ENCODE results near the gene SOX10.

DNA sequence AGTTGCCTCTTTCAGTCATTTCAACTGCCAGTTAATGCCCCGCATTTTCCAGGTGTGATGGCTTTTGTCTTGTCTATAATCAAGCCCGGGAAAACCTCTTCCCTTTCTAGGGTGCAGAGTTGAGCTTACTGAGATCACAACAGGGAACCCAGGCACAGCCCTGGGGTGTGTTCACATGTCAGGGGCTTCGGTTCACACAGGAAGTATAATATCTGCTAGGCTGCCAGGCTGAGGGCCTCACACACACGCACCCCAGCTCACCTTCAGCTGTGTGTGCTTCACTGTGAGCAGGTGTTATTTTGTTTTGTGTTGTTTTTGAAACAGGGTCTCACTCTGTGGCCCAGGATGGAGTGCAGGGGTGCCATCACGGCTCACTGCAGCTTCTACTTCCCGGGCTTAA lies 9.7 kb upstream of the SOX10 start:
- no peak for TF ChIP-seq CTCF (IDR thresholded peaks at IDR 0.05)
- no peak for TF ChIP-seq POLR2AphosphoS5 (IDR thresholded peaks at IDR 0.05; ENCODE audit: low read depth, low read length)
- no peak for TF ChIP-seq REST (IDR thresholded peaks at IDR 0.05; ENCODE audit: insufficient read depth in 1 of 2, low read depth in 2 of 2, low read length in 1 of 2)

Measured in Panc1 (cell line).